Cardiac muscle cell (in vitro differentiated cells and primary cell): Measurements from ENCODE around the gene UBE2J2. TPM values are rescaled to one million over a fixed set of nuclear protein-coding genes. Genes with fewer than 3 reads are reported as not detected.

ENCODE experiments used
- DNase-seq, 2 donors: peaks; one replicate each; pipeline versions ENCODE4 v3.0.0 to v3.0.0-alpha.2; 2010 to 2017; ENCODE audit warnings: low read depth in 1 of 2, low spot score in 1 of 2
- H3K27ac ChIP-seq: fragments of 200-600 bp; sonication (generic); 2 replicates; pipeline ENCODE4 v1.5.1; 2016
- H3K27me3 ChIP-seq: fragments of 200-600 bp; sonication (generic); 2 replicates; pipeline ENCODE4 v1.6.0; 2016; ENCODE audit warnings: control low read depth
- H3K36me3 ChIP-seq: fragments of 200-600 bp; sonication (generic); 2 replicates; pipeline ENCODE4 v1.5.1; 2016; ENCODE audit warnings: control low read depth
- H3K4me1 ChIP-seq: fragments of 200-600 bp; sonication (generic); 2 replicates; pipeline ENCODE4 v1.8.1; 2017; ENCODE audit warnings: low read depth, mild to moderate bottlenecking, mixed run types
- H3K4me3 ChIP-seq: fragments of 200-600 bp; sonication (generic); 2 replicates; pipeline ENCODE4 v1.5.1; 2016; ENCODE audit warnings: mild to moderate bottlenecking
- H3K9me3 ChIP-seq: fragments of 200-600 bp; sonication (generic); 2 replicates; pipeline ENCODE4 v1.5.1; 2017; ENCODE audit warnings: low read depth, mild to moderate bottlenecking, control low read depth
- CTCF ChIP-seq: IDR thresholded peaks from 2 replicates; pipeline ENCODE4 v1.5.1; 2012; ENCODE audit warnings: low read depth, mild to moderate bottlenecking, low read length
- polyA plus RNA-seq: library from polyadenylated mRNA; unstranded; fragments of >200 nt; fragmentation: Nextera tagmentation; extraction: Ambion mirVana; gene quantifications from 2 replicates; pipeline ENCODE4 v1.2.1, GENCODE V29; 2016
- total RNA-seq: library from RNA; depleted of rRNA; stranded (reverse); fragments of >200 nt; gene quantifications from 2 replicates; pipeline ENCODE4 v1.2.3, GENCODE V29; 2016

UBE2J2 gene
- total and polyA plus RNA-seq, 2 experiments from 2014 or later = 64.2 to 87.3 TPM

GRCh38 chr1:1259119-1259488, 14.6 kb downstream of the UBE2J2 start:
- no peak for TF ChIP-seq CTCF

GRCh38 chr1:1256956-1257871, 16.4 kb downstream of the UBE2J2 start:
- Histone ChIP-seq H3K36me3 (peaks cover 8% of the 10 kb centered on the region), H3K9me3 (no peaks in the 10 kb centered on the region), H3K4me3 (no peak overlapping the region), H3K27ac (no peak overlapping the region), H3K27me3 (no peaks in the 10 kb centered on the region), H3K4me1 (no peaks in the 10 kb centered on the region)
- DNase-seq = no peak
- TF ChIP-seq CTCF = no peak

More at GRCh38 chr1:1259119-1259488, 14.6 kb downstream of the UBE2J2 start:
- H3K27ac ChIP-seq = no peak overlapping the region
- no peaks in the 10 kb centered on the region for H3K9me3 ChIP-seq
- no peaks in the 10 kb centered on the region for H3K4me1 ChIP-seq
- H3K27me3 ChIP-seq = no peaks in the 10 kb centered on the region
- H3K36me3 ChIP-seq = peaks cover 20% of the 10 kb centered on the region
- no peak overlapping the region for H3K4me3 ChIP-seq
- DNase-seq = no peak

- Histone ChIP-seq H3K36me3 (peaks cover 8% of the 10 kb centered on the region), H3K4me1 (no peaks in the 10 kb centered on the region), H3K9me3 (no peaks in the 10 kb centered on the region), H3K27ac (no peak overlapping the region), H3K4me3 (no peak overlapping the region), H3K27me3 (no peaks in the 10 kb centered on the region)
- no peak for TF ChIP-seq CTCF
- no peak for DNase-seq
Measured at GRCh38 chr1:1255611-1256010, 18.0 kb downstream of the UBE2J2 start.

- Histone ChIP-seq H3K9me3 (no peaks in the 10 kb centered on the region), H3K36me3 (peaks cover 8% of the 10 kb centered on the region), H3K4me3 (no peak overlapping the region), H3K27ac (no peak overlapping the region), H3K27me3 (no peaks in the 10 kb centered on the region), H3K4me1 (no peaks in the 10 kb centered on the region)
- DNase-seq = no peak
- TF ChIP-seq CTCF = no peak
Measured at GRCh38 chr1:1255078-1255477, 18.6 kb downstream of the UBE2J2 start.

GRCh38 chr1:1254667-1254998, 19.0 kb downstream of the UBE2J2 start:
- no peak for TF ChIP-seq CTCF
- H3K27me3 ChIP-seq = no peaks in the 10 kb centered on the region
- H3K4me1 ChIP-seq = no peaks in the 10 kb centered on the region
- H3K36me3 ChIP-seq = peaks cover 8% of the 10 kb centered on the region
- no peak overlapping the region for H3K27ac ChIP-seq
- H3K9me3 ChIP-seq = no peaks in the 10 kb centered on the region
- DNase-seq = no peak
- H3K4me3 ChIP-seq = no peak overlapping the region
